ENCODE measurements around the gene ZNF324B.
A peak's percentile ranks its signal among the peaks of the same experiment; 100 is the strongest.
"Not testable (repeated sequence)": the region's sequence is repeated elsewhere in the genome, so short reads cannot be mapped to it uniquely, and the experiment has no call there.

ZNF324B gene

GRCh38 chr19:58451358-58452101 is at the start of gene ZNF324B:
TSS of gene ZNF324B (plus strand) at chr19:58451622. CDS start at chr19:58453702, 2,080 bp downstream.
- peak; percentile 98 to 99 (median 98) for DNase-seq

DNA sequence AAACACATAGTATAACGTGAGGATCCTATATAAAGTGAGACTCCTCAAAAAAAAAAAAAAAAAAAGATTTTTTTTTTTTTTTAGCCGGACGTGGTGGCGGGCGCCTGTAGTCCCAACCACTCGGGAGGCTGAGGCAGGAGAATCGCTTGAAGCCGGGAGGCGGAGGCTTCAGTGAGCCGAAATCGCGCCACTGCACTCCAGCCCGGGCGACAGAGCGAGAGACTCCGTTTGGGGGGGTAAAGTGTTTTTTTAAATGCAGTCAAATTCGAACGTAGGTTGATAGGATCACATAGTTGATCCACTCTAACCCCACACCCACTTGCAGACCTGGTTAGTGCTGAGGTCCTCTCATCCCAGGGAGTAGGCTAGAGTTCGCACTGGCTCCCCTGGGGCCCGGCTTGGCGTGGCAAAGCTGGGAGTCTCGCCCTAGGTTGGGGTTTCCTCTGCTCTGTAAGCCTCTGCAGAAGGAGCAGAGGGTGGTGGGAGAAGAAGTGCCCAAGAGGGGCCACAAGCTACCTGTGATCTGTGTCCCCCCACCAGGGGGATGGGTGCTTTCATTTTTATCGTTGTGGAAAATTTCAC is 49.5 kb upstream of the ZNF324B start:
- DNase-seq = no peak

GRCh38 chr19:58403920-58404478 is 47.4 kb upstream of the ZNF324B start:
- DNase-seq = peak in 1 of 3 donors; percentile 28

GRCh38 chr19:58406818-58407657 is 44.4 kb upstream of the ZNF324B start:
- peak in 2 of 3 donors; percentile 21 to 27 for DNase-seq

DNA sequence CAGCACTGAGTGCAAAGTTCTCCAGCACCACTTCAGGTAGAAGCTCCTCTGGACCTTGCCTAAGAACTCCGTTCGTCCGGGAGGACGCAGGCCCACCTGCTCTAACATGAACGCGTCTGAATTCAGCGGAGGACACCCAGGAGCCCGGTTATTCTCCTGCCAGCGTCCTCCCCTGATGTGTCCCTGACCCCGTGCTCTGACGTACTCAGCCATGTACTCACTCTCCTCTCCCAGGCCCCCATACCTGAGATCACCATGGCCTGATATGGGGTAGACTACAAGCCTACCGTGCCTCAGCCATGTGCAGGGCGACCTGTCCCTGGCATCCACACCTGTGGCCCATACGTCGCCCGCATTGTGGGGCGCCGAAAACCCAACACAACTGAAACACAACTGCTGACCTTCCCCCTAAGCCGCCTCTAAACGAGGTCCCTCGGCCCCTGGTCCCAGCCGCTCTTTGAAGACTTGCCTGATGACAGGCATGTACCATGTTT is 43.7 kb upstream of the ZNF324B start:
- DNase-seq = peak in 1 of 3 donors; percentile 14

GRCh38 chr19:58408152-58409009 is 43.0 kb upstream of the ZNF324B start, which contains the start of gene ZNF584:
TSS of gene ZNF584 (plus strand) at chr19:58408649. CDS start at chr19:58409148, 499 bp downstream.
- DNase-seq = peak; percentile 96 to 98 (median 98)

- DNase-seq = peak in 1 of 3 donors; percentile 42
These were observed 42.2 kb upstream of the ZNF324B start for GRCh38 chr19:58409010-58409790.

- no peak for DNase-seq
These were observed 34.8 kb upstream of the ZNF324B start for GRCh38 chr19:58416604-58417003.

DNA sequence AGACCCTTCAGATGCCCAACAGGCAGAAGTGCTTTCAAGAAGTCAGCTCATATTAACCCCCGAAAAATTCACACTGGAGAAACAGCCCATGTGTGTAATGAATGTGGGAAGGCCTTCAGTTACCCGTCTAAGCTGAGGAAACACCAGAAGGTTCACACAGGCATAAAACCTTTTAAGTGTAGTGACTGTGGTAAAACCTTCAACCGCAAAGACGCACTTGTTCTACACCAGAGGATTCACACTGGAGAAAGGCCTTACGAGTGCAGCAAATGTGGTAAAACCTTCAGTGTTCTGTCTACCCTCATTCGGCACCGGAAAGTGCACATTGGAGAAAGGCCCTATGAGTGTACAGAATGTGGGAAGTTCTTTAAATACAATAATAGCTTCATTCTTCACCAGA is 34.4 kb upstream of the ZNF324B start:
- no peak for DNase-seq

- no peak for DNase-seq
These were observed 22.8 kb upstream of the ZNF324B start for GRCh38 chr19:58428617-58429016.

GRCh38 chr19:58429745-58430144 is 21.7 kb upstream of the ZNF324B start:
- no peak for DNase-seq

DNA sequence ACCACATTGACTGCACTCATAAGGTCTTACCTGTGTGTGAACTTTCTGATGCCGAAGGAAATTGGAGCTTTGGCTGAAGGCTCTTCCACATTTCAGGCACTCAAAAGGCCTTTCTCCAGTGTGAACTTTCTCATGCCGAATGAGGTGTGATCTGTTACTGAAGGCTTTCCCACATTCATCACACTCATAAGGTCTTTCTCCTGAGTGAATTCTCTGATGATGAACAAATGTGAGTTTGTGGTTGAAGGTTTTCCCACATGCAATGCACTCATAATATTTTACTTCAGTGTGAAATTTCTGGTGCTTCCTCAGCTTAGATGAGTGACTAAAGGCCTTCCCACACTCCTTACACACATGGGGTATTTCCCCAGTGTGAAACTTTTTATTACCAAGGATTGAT is 17.2 kb upstream of the ZNF324B start:
- DNase-seq = no peak

DNA sequence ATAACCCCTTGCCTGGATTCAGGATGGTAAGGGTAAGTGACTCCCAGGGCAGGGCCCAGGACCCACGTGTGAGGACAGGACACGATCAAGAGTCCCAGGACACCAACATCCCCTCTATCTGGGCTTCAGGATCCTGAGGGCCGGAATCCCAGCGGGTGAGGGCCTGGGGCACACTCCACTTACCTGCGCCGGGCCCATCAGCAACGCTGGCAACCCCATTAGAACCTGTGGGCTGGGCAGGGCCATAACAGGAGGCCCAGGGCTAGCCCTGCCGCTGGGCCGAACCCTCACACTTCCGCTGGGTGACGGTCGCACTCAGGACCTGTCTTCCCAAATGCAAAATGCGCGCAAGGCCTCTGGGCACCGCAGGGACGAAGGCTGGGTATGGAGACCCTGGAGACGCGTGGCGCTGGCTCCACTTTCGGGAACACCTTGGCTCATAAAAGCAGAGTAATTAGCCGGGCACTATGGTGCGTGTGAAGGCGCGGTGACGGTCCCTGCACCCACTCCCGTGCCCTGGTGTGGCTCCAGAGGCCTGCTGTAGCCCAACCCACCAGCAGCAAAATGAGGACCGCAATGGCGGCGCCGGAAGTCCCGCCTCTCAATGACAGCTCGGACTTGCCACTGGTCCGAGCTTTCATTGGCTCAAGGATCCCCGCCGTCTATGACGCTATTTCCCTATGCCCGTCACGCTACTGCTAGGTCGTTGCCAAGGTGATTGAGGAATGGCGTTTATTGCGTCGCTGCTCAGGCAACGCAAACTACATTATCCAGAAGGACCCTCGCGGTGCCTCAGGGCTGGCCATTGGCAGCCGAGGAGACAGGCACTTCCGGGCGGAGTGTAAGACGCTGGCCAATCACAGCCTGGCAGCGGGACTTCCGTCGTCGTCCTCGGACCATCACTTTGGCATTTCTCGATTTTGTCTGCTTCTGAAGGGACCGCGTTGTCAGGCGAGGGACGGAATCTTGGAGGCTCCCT is 11.6 kb upstream of the ZNF324B start, which contains the start of gene ZNF132:
Gene ZNF132, minus strand, starts transcription at position 578 of the 979 bp plus-strand sequence. Its CDS starts 332 bp downstream, at position 246.
- peak; percentile 97 to 100 (median 99) for DNase-seq

DNA sequence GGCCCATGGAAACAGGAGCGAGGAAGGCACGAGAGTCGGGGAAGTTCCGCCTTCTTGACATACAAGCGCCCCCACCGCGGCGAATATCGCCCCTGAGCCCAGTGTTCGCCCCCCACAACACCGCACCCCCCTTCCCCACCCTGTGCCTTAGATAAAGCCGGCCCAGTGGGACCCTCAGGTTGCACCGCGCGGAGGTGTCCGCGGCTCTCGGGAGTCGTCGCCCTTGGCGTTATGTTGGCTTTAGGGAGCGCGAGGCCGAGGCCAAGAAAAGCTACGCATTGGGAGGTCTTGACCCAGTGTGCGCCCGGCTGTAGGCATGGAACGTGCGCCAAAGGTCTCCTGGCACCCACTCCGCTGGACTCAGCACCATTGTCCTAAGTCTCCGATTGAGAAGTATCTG is 10.9 kb upstream of the ZNF324B start:
- DNase-seq = no peak

DNA sequence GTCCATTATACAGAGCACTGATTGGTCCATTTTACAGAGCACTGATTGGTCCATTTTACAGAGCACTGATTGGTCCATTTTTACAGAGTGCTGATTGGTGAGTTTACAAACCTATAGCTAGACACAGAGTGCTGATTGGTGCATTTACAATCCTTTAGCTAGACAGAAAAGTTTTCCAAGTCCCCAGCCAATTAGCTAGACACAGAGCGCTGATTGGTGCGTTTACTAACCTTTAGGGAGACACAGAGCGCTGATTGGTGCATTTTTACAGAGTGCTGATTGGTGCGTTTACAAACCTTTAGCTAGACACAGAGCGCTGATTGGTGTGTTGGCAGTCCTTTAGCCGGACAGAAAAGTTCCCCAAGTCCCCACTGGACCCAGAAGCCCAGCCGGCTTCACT is 8.4 kb upstream of the ZNF324B start:
- DNase-seq = not testable (repeated sequence)

- not testable (repeated sequence) for DNase-seq
These were observed 2.6 kb upstream of the ZNF324B start for GRCh38 chr19:58448860-58449259.

GRCh38 chr19:58449980-58450379 is 1.4 kb upstream of the ZNF324B start:
- peak in 2 of 3 donors; percentile 10 to 23 for DNase-seq

DNA sequence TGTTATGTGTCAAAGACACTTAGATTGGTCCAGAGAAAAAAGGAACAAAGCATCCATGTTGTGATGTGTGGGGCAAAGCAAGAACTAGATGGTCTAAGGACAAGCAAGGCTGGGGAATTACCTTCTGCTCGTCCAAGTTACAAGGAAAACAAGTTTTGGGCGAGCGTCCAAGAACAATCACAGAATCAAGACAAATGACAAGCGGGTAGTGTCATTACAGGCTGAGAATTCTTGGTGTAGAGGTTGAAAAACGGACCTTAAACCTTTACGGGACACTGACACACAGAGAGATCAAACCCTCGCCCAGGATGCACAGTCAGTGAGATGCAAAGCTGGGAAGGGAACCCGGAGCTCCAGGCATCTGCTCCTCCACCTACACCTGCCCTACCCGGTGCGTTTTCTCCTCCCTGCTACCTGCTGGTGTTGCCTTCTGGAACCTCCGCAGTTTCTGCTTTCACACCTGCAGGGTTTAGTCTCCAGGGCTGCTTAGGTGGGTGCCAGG is 515 bp upstream of the ZNF324B start:
- no peak for DNase-seq

DNA sequence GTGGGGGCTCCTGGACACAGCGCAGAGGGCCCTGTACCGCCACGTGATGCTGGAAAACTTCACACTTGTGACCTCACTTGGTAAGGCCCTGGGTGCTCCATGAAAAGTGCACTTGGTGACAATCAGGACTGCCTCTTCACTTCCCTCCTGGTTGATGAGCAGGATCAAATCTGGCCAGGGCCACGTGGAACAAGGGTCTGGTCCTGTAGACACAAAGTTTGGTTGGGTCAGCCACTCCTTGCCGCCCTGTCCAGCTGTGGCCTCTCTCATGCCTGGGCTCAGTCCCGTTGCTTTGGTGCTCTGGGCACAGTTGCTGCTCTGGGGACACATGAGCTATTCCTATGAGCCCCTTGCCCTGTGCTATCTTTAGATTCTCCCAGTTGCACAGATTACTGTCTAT is 2.3 kb downstream of the ZNF324B start:
- no peak for DNase-seq

All from suppressor macrophage treated with lipopolysaccharide for 1 hour (primary cell).